SU-DHL-6 (cell line): ENCODE data around the gene EPHA6.

Experiments used
- H2AFZ ChIP-seq: fragments of 200-600 bp; sonication (generic); 2 replicates; pipeline ENCODE4 v1.6.1; 2014; ENCODE audit warnings: low read depth, mild to moderate bottlenecking, moderate library complexity, mixed read lengths, antibody characterized with exemption, low read length; ENCODE audit not compliant: severe bottlenecking
- H3F3A ChIP-seq: fragments of 200-600 bp; shearing (Covaris generic); 2 replicates; pipeline ENCODE4 v1.6.0; 2016; ENCODE audit warnings: antibody characterized with exemption, mild to moderate bottlenecking; ENCODE audit not compliant: insufficient read depth
- H3K27ac ChIP-seq: fragments of 200-600 bp; sonication (generic); 2 replicates; pipeline ENCODE4 v1.5.1; 2016; ENCODE audit warnings: low read depth, mild to moderate bottlenecking, low read length, moderate library complexity, mixed read lengths
- H3K27me3 ChIP-seq: fragments of 200-600 bp; sonication (generic), shearing (Covaris generic); 2 replicates; pipeline ENCODE4 v1.6.0; 2014; ENCODE audit warnings: mild to moderate bottlenecking, low read length
- H3K36me3 ChIP-seq: fragments of 200-600 bp; sonication (generic); 2 replicates; pipeline ENCODE4 v1.6.1; 2014; ENCODE audit warnings: mild to moderate bottlenecking, low read length, mixed read lengths
- H3K4me2 ChIP-seq: fragments of 300-600, 200-600 bp; shearing (Covaris generic), sonication (generic); 2 replicates; pipeline ENCODE4 v1.6.0; 2014; ENCODE audit warnings: low read length, low read depth, mild to moderate bottlenecking; ENCODE audit not compliant: poor library complexity, severe bottlenecking
- H3K4me3 ChIP-seq: fragments of 200-600 bp; sonication (generic); 2 replicates; pipeline ENCODE4 v1.5.1; 2014; ENCODE audit warnings: antibody characterized with exemption, low read length, mild to moderate bottlenecking, mixed read lengths; ENCODE audit not compliant: insufficient read depth, poor library complexity, severe bottlenecking
- H3K79me2 ChIP-seq: fragments of 200-600 bp; sonication (generic); 2 replicates; pipeline ENCODE4 v1.6.1; 2014; ENCODE audit warnings: mild to moderate bottlenecking, low read length, moderate library complexity; ENCODE audit not compliant: insufficient read depth
- H3K9ac ChIP-seq: fragments of 200-600 bp; sonication (generic); 2 replicates; pipeline ENCODE4 v1.7.0; 2014; ENCODE audit warnings: mild to moderate bottlenecking, low read length
- H3K9me2 ChIP-seq: fragments of 200-600 bp; sonication (generic); replicated peaks from 2 replicates; pipeline ENCODE4 v1.6.1; 2014; ENCODE audit warnings: low read length; ENCODE audit not compliant: insufficient read depth
- H3K9me3 ChIP-seq: fragments of 200-600 bp; sonication (generic); 2 replicates; pipeline ENCODE4 v1.6.1; 2014; ENCODE audit warnings: low read length, mixed read lengths; ENCODE audit not compliant: insufficient read depth
- H4K20me1 ChIP-seq: fragments of 200-600 bp; sonication (generic); 2 replicates; pipeline ENCODE4 v1.6.1; 2014; ENCODE audit warnings: low read depth, mild to moderate bottlenecking, antibody characterized with exemption, low read length, moderate library complexity, mixed read lengths
- CTCF ChIP-seq: fragments of 200-600 bp; sonication (generic); IDR thresholded peaks from one replicate; pipeline ENCODE4 v1.5.1; 2017; ENCODE audit warnings: antibody characterized with exemption, mild to moderate bottlenecking, low read length, moderate library complexity; ENCODE audit not compliant: insufficient read depth, poor library complexity, severe bottlenecking
- EZH2phosphoT487 ChIP-seq: fragments of 200-600 bp; sonication (generic), shearing (Covaris generic); conservative IDR thresholded peaks from 2 replicates; pipeline ENCODE4 v1.6.1; 2018; ENCODE audit warnings: mild to moderate bottlenecking, antibody characterized with exemption, low read length, moderate library complexity, mixed read lengths

EPHA6 gene

GRCh38 chr3:97241417-97241816 is 427.0 kb downstream of the EPHA6 start:
- no peak overlapping the region for H2AFZ ChIP-seq
- no peaks in the 10 kb centered on the region for H3K9me3 ChIP-seq
- H3K27me3 ChIP-seq: no peaks in the 10 kb centered on the region
- no peak overlapping the region for H3K4me3 ChIP-seq
- no peak for TF ChIP-seq CTCF
- no peak for TF ChIP-seq EZH2phosphoT487
- H3K27ac ChIP-seq: no peak overlapping the region
- H3K36me3 ChIP-seq: no peaks in the 10 kb centered on the region
- no peak overlapping the region for H3K9ac ChIP-seq
- H3F3A ChIP-seq: no peaks in the 10 kb centered on the region
- H3K4me2 ChIP-seq: no peak overlapping the region
- H3K9me2 ChIP-seq: no peaks in the 10 kb centered on the region
- H4K20me1 ChIP-seq: no peaks in the 10 kb centered on the region
- no peaks in the 10 kb centered on the region for H3K79me2 ChIP-seq

- Histone ChIP-seq H3K9me2 (no peaks in the 10 kb centered on the region), H3F3A (no peaks in the 10 kb centered on the region), H3K4me3 (no peak overlapping the region), H3K79me2 (no peaks in the 10 kb centered on the region), H4K20me1 (no peaks in the 10 kb centered on the region), H2AFZ (no peak overlapping the region), H3K4me2 (no peak overlapping the region), H3K36me3 (no peaks in the 10 kb centered on the region), H3K9me3 (no peaks in the 10 kb centered on the region), H3K9ac (no peak overlapping the region), H3K27me3 (no peaks in the 10 kb centered on the region), H3K27ac (no peak overlapping the region)
- TF ChIP-seq EZH2phosphoT487 (no peak), CTCF (no peak)
Observed at GRCh38 chr3:97245201-97245910, 431.0 kb downstream of the EPHA6 start.

- Histone ChIP-seq H3K4me3 (no peak overlapping the region), H3K36me3 (no peaks in the 10 kb centered on the region), H3K9me2 (no peaks in the 10 kb centered on the region), H3K27me3 (no peaks in the 10 kb centered on the region), H3K79me2 (no peaks in the 10 kb centered on the region), H3F3A (no peaks in the 10 kb centered on the region), H3K9me3 (no peaks in the 10 kb centered on the region), H3K9ac (no peak overlapping the region), H3K27ac (no peak overlapping the region), H3K4me2 (no peak overlapping the region), H2AFZ (no peak overlapping the region), H4K20me1 (no peaks in the 10 kb centered on the region)
- no peak for TF ChIP-seq EZH2phosphoT487
- TF ChIP-seq CTCF: no peak
Observed at GRCh38 chr3:97256060-97256459, 441.7 kb downstream of the EPHA6 start.
